GM19463 (cell line): ENCODE measurements around the gene DUS2.
"Not testable (repeated sequence)": the region's sequence is repeated elsewhere in the genome, so short reads cannot be mapped to it uniquely, and the experiment has no call there.

Source experiments
- ATAC-seq: cut with Tn5 transposase; IDR thresholded peaks from one replicate; pipeline ENCODE4 v1.9.1; 2021; ENCODE audit warnings: mild to moderate bottlenecking, moderate library complexity; ENCODE audit not compliant: unreplicated experiment

The DUS2 gene

GRCh38 chr16:68116256-68116867 lies 93.3 kb downstream of the DUS2 start:
- no peak for ATAC-seq

DNA sequence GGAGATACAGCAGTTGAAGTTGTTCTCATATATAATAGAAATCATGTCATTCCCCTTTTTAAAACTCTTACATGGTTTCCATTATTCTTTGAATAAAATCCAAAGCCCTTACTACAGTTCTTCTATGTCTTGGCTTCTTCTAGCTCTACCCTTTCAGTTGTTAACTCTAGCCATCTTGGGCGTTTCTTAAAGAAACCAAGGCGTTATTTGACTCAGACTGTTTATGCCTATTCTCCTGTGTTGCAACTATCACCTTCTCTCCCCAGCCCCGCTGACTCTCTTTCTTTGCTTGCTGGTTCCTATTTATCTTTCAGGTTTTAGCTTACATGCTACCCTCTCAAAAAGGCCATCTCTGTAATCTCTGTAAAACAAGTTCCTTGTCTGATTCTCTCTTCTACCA lies 94.8 kb downstream of the DUS2 start:
- no peak for ATAC-seq

GRCh38 chr16:68118954-68119353 lies 95.9 kb downstream of the DUS2 start:
- not testable (repeated sequence) for ATAC-seq

DNA sequence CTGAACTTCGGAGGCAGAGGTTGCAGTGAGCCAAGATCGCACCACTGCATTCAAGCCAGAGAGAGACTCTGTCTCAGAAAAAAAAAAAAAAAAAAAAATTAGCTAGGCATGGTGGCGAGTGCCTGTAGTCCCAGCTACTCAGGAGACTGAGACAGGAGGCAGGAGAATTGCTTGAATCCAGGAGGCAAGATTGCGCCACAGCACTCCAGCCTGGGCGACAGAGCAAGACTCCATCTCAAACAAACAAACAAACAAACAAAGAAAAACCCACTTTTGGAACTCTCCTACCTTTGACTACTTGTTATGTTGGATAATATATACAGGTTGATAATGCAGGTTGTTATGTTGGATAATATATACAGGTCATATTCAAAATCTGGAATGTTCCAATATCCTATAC lies 97.4 kb downstream of the DUS2 start:
- ATAC-seq = not testable (repeated sequence)

DNA sequence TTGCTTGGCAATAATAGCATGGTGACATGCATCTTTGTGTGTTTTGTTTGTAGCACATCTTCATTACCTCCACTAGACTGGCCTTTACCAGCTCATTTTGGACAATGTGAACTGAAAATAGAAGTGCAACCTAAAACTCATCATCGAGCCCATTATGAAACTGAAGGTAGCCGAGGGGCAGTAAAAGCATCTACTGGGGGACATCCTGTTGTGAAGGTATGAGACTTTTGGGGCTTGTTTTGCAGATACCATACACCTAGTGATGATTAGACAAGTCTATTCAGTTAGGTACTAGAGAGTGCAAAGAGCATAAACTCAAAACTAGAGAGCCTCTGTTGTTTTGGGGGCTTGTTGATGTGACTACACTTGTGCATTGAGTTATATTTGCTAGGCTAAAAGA lies 103.3 kb downstream of the DUS2 start:
- ATAC-seq = no peak

GRCh38 chr16:68128577-68129305 lies 105.7 kb downstream of the DUS2 start:
- no peak for ATAC-seq
